K562 (cell line): ENCODE measurements around the gene SPINK9. TPM values are rescaled to one million over a fixed set of nuclear protein-coding genes. Genes with fewer than 3 reads are reported as not detected.
A peak's percentile ranks its signal among the peaks of the same experiment; 100 is the strongest.

Source experiments
- ATAC-seq: fragments of 200-7000 bp; cut with Tn5 transposase; 3 replicates; pipeline ENCODE4 v1.9.1; 2020; ENCODE audit warnings: moderate library complexity
- BruUV-seq: library from RNA; stranded (reverse); fragments of 400-500 nt; replicated peaks from 2 replicates; lab custom pipeline; 2021; lab: Mats Ljungman, UMichigan
- CTCF ChIA-PET: fragments of 300-600 bp; formaldehyde crosslinking; extraction: SDS; loops from one replicate; lab custom pipeline; 2021; ENCODE audit warnings: low intra/inter-chr PET ratio; lab: Yijun Ruan, JAX
- POLR2A ChIA-PET: fragments of 300-600, 350-650 bp; sonication (Branson Sonifier 250); formaldehyde crosslinking; extraction: SDS; loops from one replicate; lab custom pipeline; 2021; ENCODE audit warnings: antibody characterized with exemption, inconsistent platforms; lab: Yijun Ruan, JAX
- DNase-seq, 4 experiments: peaks; one replicate each; pipeline versions ENCODE4 v3.0.0 to v3.0.0-alpha.2; 2011 to 2018; ENCODE audit warnings: low spot score in 3 of 4, mixed read lengths in 3 of 4; ENCODE audit errors: extremely low read depth in 1 of 4
- FAIRE-seq: peaks from 2 replicates; lab custom pipeline; 2011; peaks lifted over from hg19 to GRCh38; lab: Jason Lieb, UNC
- H2AFZ ChIP-seq: 2 replicates; pipeline ENCODE4 v1.6.0; 2011; ENCODE audit warnings: low read depth, low read length, control low read depth, inconsistent platforms
- H3K27ac ChIP-seq: fragments of 200-600 bp; 3 replicates; pipeline ENCODE4 v1.8.0; 2011; ENCODE audit warnings: low read depth, mild to moderate bottlenecking, control low read depth, inconsistent platforms, low read length, moderate library complexity, mixed read lengths; ENCODE audit errors: extremely low read depth
- H3K27me3 ChIP-seq, 2 experiments: fragments of 300-600 bp in 1 of 2; 2 replicates in 1 of 2; 3 replicates in 1 of 2; pipeline versions ENCODE4 v1.6.0 to v1.8.0; 2011; ENCODE audit warnings: inconsistent platforms in 2 of 2, low read length in 2 of 2, mild to moderate bottlenecking in 1 of 2, mixed read lengths in 1 of 2, moderate library complexity in 1 of 2; ENCODE audit not compliant: control insufficient read depth in 2 of 2, insufficient read depth in 2 of 2
- H3K36me3 ChIP-seq: fragments of 300-600 bp; 3 replicates; pipeline ENCODE4 v1.8.0; 2011; ENCODE audit warnings: mild to moderate bottlenecking, low read length, inconsistent platforms; ENCODE audit not compliant: control insufficient read depth, insufficient read depth
- H3K4me1 ChIP-seq, 2 experiments: fragments of 200-600 bp in 1 of 2; replicated peaks in 1 of 2; 2 replicates in 1 of 2; 3 replicates in 1 of 2; pipeline versions ENCODE4 v1.5.1 to v1.8.0; 2011; ENCODE audit warnings: inconsistent platforms in 2 of 2, low read length in 2 of 2, mild to moderate bottlenecking in 1 of 2, mixed read lengths in 1 of 2, moderate library complexity in 1 of 2; ENCODE audit not compliant: control insufficient read depth in 2 of 2, insufficient read depth in 2 of 2
- H3K4me2 ChIP-seq: 2 replicates; pipeline ENCODE4 v1.6.1; 2011; ENCODE audit warnings: low read length, control low read depth, inconsistent platforms, mixed read lengths; ENCODE audit not compliant: insufficient read depth
- H3K4me3 ChIP-seq: fragments of 200-600 bp; sonication (generic), shearing (Covaris generic); 2 replicates; pipeline ENCODE4 v1.5.1; 2016; ENCODE audit warnings: control low read depth, inconsistent platforms
- H3K79me2 ChIP-seq: fragments of 200-600 bp; 3 replicates; pipeline ENCODE4 v1.8.0; 2011; ENCODE audit warnings: low read length, inconsistent platforms; ENCODE audit not compliant: control insufficient read depth, insufficient read depth
- H3K9ac ChIP-seq, 2 experiments: 2 replicates each; pipeline versions ENCODE4 v1.6.0 to v1.6.1; 2011; ENCODE audit warnings: low read depth in 2 of 2, low read length in 2 of 2, control low read depth in 1 of 2, inconsistent platforms in 1 of 2, mild to moderate bottlenecking in 1 of 2, mixed read lengths in 1 of 2; ENCODE audit not compliant: insufficient read depth in 1 of 2
- H3K9me1 ChIP-seq: one replicate; pipeline ENCODE4 v1.6.0; 2011; ENCODE audit warnings: inconsistent platforms, mild to moderate bottlenecking, low read length, moderate library complexity; ENCODE audit not compliant: control insufficient read depth, insufficient read depth
- H3K9me3 ChIP-seq: replicated peaks from 2 replicates; pipeline ENCODE4 v1.5.1; 2011; ENCODE audit warnings: low read depth, low read length, inconsistent platforms; ENCODE audit not compliant: control insufficient read depth, insufficient read depth
- H4K20me1 ChIP-seq: replicated peaks from 2 replicates; pipeline ENCODE4 v1.6.1; 2011; ENCODE audit warnings: low read length, inconsistent platforms, mixed read lengths; ENCODE audit not compliant: control insufficient read depth, insufficient read depth
- BRF2 ChIP-seq: IDR thresholded peaks from 3 replicates; pipeline ENCODE4 v1.6.1; 2011; ENCODE audit warnings: borderline replicate concordance, mild to moderate bottlenecking; ENCODE audit not compliant: insufficient read length, insufficient read depth
- CHD1 ChIP-seq: fragments of 200-600 bp; sonication (generic); IDR thresholded peaks from one replicate; pipeline ENCODE4 v1.6.1; 2012; ENCODE audit warnings: mild to moderate bottlenecking, moderate library complexity, low read length, inconsistent platforms
- CREB1 ChIP-seq, 2 experiments: sonication (generic) in 1 of 2; formaldehyde crosslinking in 1 of 2; IDR thresholded peaks; 2 replicates each; pipeline versions ENCODE4 v1.6.1 to v1.8.0; 2012 to 2022; ENCODE audit warnings: inconsistent platforms in 1 of 2, mild to moderate bottlenecking in 1 of 2, missing genetic modification reagents in 1 of 2, moderate library complexity in 1 of 2
- HMBOX1 ChIP-seq: sonication (generic); IDR thresholded peaks from 2 replicates; pipeline ENCODE4 v1.6.1; 2016
- KLF10 ChIP-seq: fragments of 250-450 bp; sonication (Bioruptor Pico); IDR thresholded peaks from 2 replicates; pipeline ENCODE4 v1.6.1; 2021; ENCODE audit warnings: matching md5 sums
- MED1 ChIP-seq: sonication (generic); formaldehyde crosslinking; IDR thresholded peaks from 2 replicates; pipeline ENCODE4 v1.8.1; 2023; ENCODE audit warnings: missing genetic modification reagents, borderline replicate concordance
- TFE3 ChIP-seq: fragments of 450-650 bp; formaldehyde crosslinking; IDR thresholded peaks from 2 replicates; pipeline ENCODE4 v1.4.0; 2020; ENCODE audit warnings: mild to moderate bottlenecking, mixed read lengths
- ZNF143 ChIP-seq: sonication (generic); formaldehyde crosslinking; IDR thresholded peaks from 2 replicates; pipeline ENCODE4 v1.9.0; 2022; ENCODE audit warnings: mild to moderate bottlenecking, missing genetic modification reagents
- WGBS: fragments of 100-300 bp; shearing (Covaris generic); methylation state at CpG from one replicate; pipeline ENCODE4 v1.1.6; 2016; ENCODE audit warnings: low coverage, mixed read lengths; ENCODE audit not compliant: insufficient coverage; ENCODE audit errors: missing lambda C conversion rate; 5-methylcytosine and 5-hydroxymethylcytosine counted together
- in situ Hi-C: fragments of 300-500 bp; cut with MboI; formaldehyde crosslinking; loops from 4 replicates; pipeline ENCODE4 v1.15.0; 2018; ENCODE audit warnings: inconsistent platforms, mixed read lengths
- intact Hi-C: fragments of 100-400 bp; cut with micrococcal nuclease; formaldehyde crosslinking; loops from 2 replicates; pipeline ENCODE4 v1.14.2; 2022
- polyA plus RNA-seq, 8 experiments: library from polyadenylated mRNA; depleted of rRNA in 4 of 8; stranded (reverse) in 5 of 8; unstranded in 3 of 8; fragments of >200 nt; fragmentation: Nextera tagmentation in 2 of 8; fragmentation: Illumina TruSeq in 1 of 8; extraction: Ambion mirVana in 2 of 8; extraction: Trizol in 1 of 8; gene quantifications; 2 replicates each; pipeline versions ENCODE4 v1.2.1 to v1.2.3, GENCODE V29; 2011 to 2014; ENCODE audit warnings: inconsistent platforms in 1 of 8, missing spikeins in 1 of 8
- total RNA-seq, 7 experiments: library from RNA; depleted of rRNA in 6 of 7; stranded (reverse); fragments of >200 nt in 6 of 7; fragmentation: Illumina TruSeq in 2 of 7; extraction: Trizol in 2 of 7; gene quantifications; 2 replicates each; pipeline versions ENCODE4 v1.2.1 to v1.2.3, GENCODE V29; 2011 to 2021; ENCODE audit warnings: low replicate concordance in 1 of 7

Gene SPINK9
- total and polyA plus RNA-seq, 9 of the 15 experiments (the other 6 are each of a cell fraction or from before 2014, with no cell fraction given): not detected

GRCh38 chr5:148290271-148291195 lies 44.8 kb upstream of the SPINK9 start:
- BruUV-seq: no TSS peak
- ATAC-seq (peak; percentile 69), DNase-seq (peak in 1 of 4 experiments; percentile 9), FAIRE-seq (no peak)
- H3K9me1 ChIP-seq: no peaks in the 10 kb centered on the region
- no peaks in the 10 kb centered on the region for H3K27me3 ChIP-seq
- no peak overlapping the region for H3K9ac ChIP-seq
- CTCF ChIA-PET: interaction anchor here (0.6 kb wide), 1 partner anchor 441 kb away, joined by 3 read pairs; no protein-coding TSS in a partner anchor
- H3K36me3 ChIP-seq: no peaks in the 10 kb centered on the region
- POLR2A ChIA-PET: interaction anchor here (0.6 kb wide), 1 partner anchor 386 kb away, joined by 3 read pairs; no protein-coding TSS in a partner anchor
- in situ Hi-C loops (no loop called here), intact Hi-C loops (loop anchor here (2.0 to 10.0 kb wide), 2 partner anchors 84 to 444 kb away; no protein-coding TSS in a partner anchor)
- no peak overlapping the region for H2AFZ ChIP-seq
- H3K4me3 ChIP-seq: no peak overlapping the region
- H3K4me2 ChIP-seq: no peak overlapping the region
- H3K9me3 ChIP-seq: no peaks in the 10 kb centered on the region
- H3K27ac ChIP-seq: no peak overlapping the region
- no peaks in the 10 kb centered on the region for H3K79me2 ChIP-seq
- WGBS: 0% methylated on average over 6 of the region's 6 CpGs
- H4K20me1 ChIP-seq: no peaks in the 10 kb centered on the region
- no peaks in the 10 kb centered on the region for H3K4me1 ChIP-seq
- TF ChIP-seq MED1 (CRISPR knock-in tag) (no peak), HMBOX1 (peak; percentile 70), BRF2 (no peak), CHD1 (no peak), CREB1 (IDR thresholded peaks at IDR 0.05) (no peak), CREB1 (CRISPR knock-in tag; IDR thresholded peaks at IDR 0.05) (no peak), ZNF143 (CRISPR knock-in tag) (no peak), KLF10 (CRISPR knock-in tag) (no peak), TFE3 (CRISPR knock-in tag) (no peak)
